Ishikawa (cell line): ENCODE data around the gene PLS1.

ENCODE experiments used
- EP300 ChIP-seq: IDR thresholded peaks from 2 replicates; pipeline ENCODE4 v1.6.1; 2012; ENCODE audit warnings: borderline replicate concordance
- REST ChIP-seq: IDR thresholded peaks from 2 replicates; pipeline ENCODE4 v1.6.1; 2012; ENCODE audit warnings: low read depth, mild to moderate bottlenecking
- TCF12 ChIP-seq: IDR thresholded peaks from 2 replicates; pipeline ENCODE4 v1.6.1; 2012; ENCODE audit warnings: low read depth
- YY1 ChIP-seq: IDR thresholded peaks from 2 replicates; pipeline ENCODE4 v1.6.1; 2012; ENCODE audit warnings: low read depth
- TF ChIP-seq, protein P1 (sequence below): IDR thresholded peaks from 2 replicates; pipeline ENCODE4 v1.6.1; 2012

- no peak for TF ChIP-seq EP300
- no peak for TF ChIP-seq REST
- no peak for TF ChIP-seq YY1
- TF ChIP-seq, protein P1, sequence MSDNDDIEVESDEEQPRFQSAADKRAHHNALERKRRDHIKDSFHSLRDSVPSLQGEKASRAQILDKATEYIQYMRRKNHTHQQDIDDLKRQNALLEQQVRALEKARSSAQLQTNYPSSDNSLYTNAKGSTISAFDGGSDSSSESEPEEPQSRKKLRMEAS, result no peak
- no peak for TF ChIP-seq TCF12
These were observed 1.7 kb downstream of the PLS1 start for GRCh38 chr3:142597906-142598305.
